Measurements from ENCODE around the gene HNRNPUL1. TPM values are rescaled to one million over a fixed set of nuclear protein-coding genes. Genes with fewer than 3 reads are reported as not detected.

HNRNPUL1 gene
- total RNA-seq, 1 donor from 2014 or later: 126 TPM

GRCh38 chr19:41330946-41331678 is 66.9 kb downstream of the HNRNPUL1 start:
- H3K27me3 ChIP-seq: peaks cover 5% of the 10 kb centered on the region
- DNase-seq (ENCODE audit: low spot score): no peak
- H3K4me3 ChIP-seq: no peak overlapping the region

GRCh38 chr19:41332000-41332399 is 67.8 kb downstream of the HNRNPUL1 start:
- no peaks in the 10 kb centered on the region for H3K79me2 ChIP-seq (ENCODE audit: low read depth)
- H3K36me3 Mint-ChIP-seq: no peaks in the 10 kb centered on the region
- H3F3A ChIP-seq (ENCODE audit: low read depth): no peaks in the 10 kb centered on the region
- H3K4me2 ChIP-seq: no peak overlapping the region
- no peaks in the 10 kb centered on the region for H3K9me3 Mint-ChIP-seq
- no peaks in the 10 kb centered on the region for H3K36me3 ChIP-seq
- H4K20me1 ChIP-seq (ENCODE audit: low read depth): no peaks in the 10 kb centered on the region
- no peaks in the 10 kb centered on the region for H3K27me3 ChIP-seq
- DNase-seq (ENCODE audit: low spot score): no peak
- peaks cover 10% of the 10 kb centered on the region for H3K27me3 Mint-ChIP-seq (ENCODE audit: insufficient read depth, low read depth)
- no peak for TF ChIP-seq EZH2 (IDR thresholded peaks at IDR 0.05)
- TF ChIP-seq EZH2phosphoT487 (IDR thresholded peaks at IDR 0.05): no peak
- no peak for TF ChIP-seq CTCF (IDR thresholded peaks at IDR 0.05)
- H3K27ac ChIP-seq: no peak overlapping the region
- no peak overlapping the region for H2AFZ ChIP-seq (replicated peaks)
- H3K4me1 Mint-ChIP-seq: peaks cover 9% of the 10 kb centered on the region
- no peak overlapping the region for H3K4me3 Mint-ChIP-seq
- no peaks in the 10 kb centered on the region for H3K9me3 ChIP-seq (ENCODE audit: low read depth)
- no peak overlapping the region for H3K9ac ChIP-seq
- no peak overlapping the region for H3K4me3 ChIP-seq
- no peak overlapping the region for H3K27ac Mint-ChIP-seq
- no peaks in the 10 kb centered on the region for H3K4me1 ChIP-seq

More at GRCh38 chr19:41330946-41331678, 66.9 kb downstream of the HNRNPUL1 start:
- no peak overlapping the region for H3K9ac ChIP-seq
- Mint-ChIP-seq H3K9me3 (no peaks in the 10 kb centered on the region), H3K4me3 (no peak overlapping the region), H3K4me1 (peaks cover 18% of the 10 kb centered on the region), H3K27ac (no peak overlapping the region), H3K36me3 (no peaks in the 10 kb centered on the region), H3K27me3 (ENCODE audit: insufficient read depth, low read depth) (peaks cover 12% of the 10 kb centered on the region)
- no peak overlapping the region for H2AFZ ChIP-seq (replicated peaks)
- no peak overlapping the region for H3K4me2 ChIP-seq
- no peaks in the 10 kb centered on the region for H3K9me3 ChIP-seq (ENCODE audit: low read depth)
- H3K4me1 ChIP-seq: no peaks in the 10 kb centered on the region
- H4K20me1 ChIP-seq (ENCODE audit: low read depth): no peaks in the 10 kb centered on the region
- H3K36me3 ChIP-seq: no peaks in the 10 kb centered on the region
- no peaks in the 10 kb centered on the region for H3K79me2 ChIP-seq (ENCODE audit: low read depth)
- no peak overlapping the region for H3K27ac ChIP-seq
- TF ChIP-seq EZH2phosphoT487 (IDR thresholded peaks at IDR 0.05): no peak
- TF ChIP-seq CTCF (IDR thresholded peaks at IDR 0.05): no peak
- no peak for TF ChIP-seq EZH2 (IDR thresholded peaks at IDR 0.05)
- no peaks in the 10 kb centered on the region for H3F3A ChIP-seq (ENCODE audit: low read depth)

- H3K4me3 Mint-ChIP-seq: no peak overlapping the region
- H3K79me2 ChIP-seq (ENCODE audit: low read depth): no peaks in the 10 kb centered on the region
- H3K36me3 Mint-ChIP-seq: no peaks in the 10 kb centered on the region
- no peak overlapping the region for H3K4me2 ChIP-seq
- peaks cover 7% of the 10 kb centered on the region for H3K4me1 Mint-ChIP-seq
- DNase-seq (ENCODE audit: low spot score): no peak
- H3K4me3 ChIP-seq: no peak overlapping the region
- no peak overlapping the region for H3K9ac ChIP-seq
- H2AFZ ChIP-seq (replicated peaks): no peak overlapping the region
- peaks cover 8% of the 10 kb centered on the region for H3K27me3 Mint-ChIP-seq (ENCODE audit: insufficient read depth, low read depth)
- H3K27ac Mint-ChIP-seq: no peak overlapping the region
- no peaks in the 10 kb centered on the region for H3K9me3 ChIP-seq (ENCODE audit: low read depth)
- no peaks in the 10 kb centered on the region for H3K36me3 ChIP-seq
- no peaks in the 10 kb centered on the region for H3K9me3 Mint-ChIP-seq
- H3K27ac ChIP-seq: no peak overlapping the region
- TF ChIP-seq EZH2 (IDR thresholded peaks at IDR 0.05) (no peak), EZH2phosphoT487 (IDR thresholded peaks at IDR 0.05) (no peak), CTCF (IDR thresholded peaks at IDR 0.05) (no peak)
- H3F3A ChIP-seq (ENCODE audit: low read depth): no peaks in the 10 kb centered on the region
- no peaks in the 10 kb centered on the region for H4K20me1 ChIP-seq (ENCODE audit: low read depth)
- H3K4me1 ChIP-seq: no peaks in the 10 kb centered on the region
- no peaks in the 10 kb centered on the region for H3K27me3 ChIP-seq
Measured at GRCh38 chr19:41332468-41332867, 68.3 kb downstream of the HNRNPUL1 start.
